OCI-LY7 (cell line): ENCODE measurements around the gene CLPSL1.

ENCODE experiments used
- EZH2phosphoT487 ChIP-seq: fragments of 200-600 bp; sonication (generic); IDR thresholded peaks from 2 replicates; pipeline ENCODE4 v1.6.1; 2018; ENCODE audit warnings: low read depth, borderline replicate concordance, mild to moderate bottlenecking, mixed run types, antibody characterized with exemption, low read length, moderate library complexity, mixed read lengths
- TF ChIP-seq, protein P1 (sequence below): fragments of 200-600 bp; sonication (generic); conservative IDR thresholded peaks from 2 replicates; pipeline ENCODE4 v1.5.1; 2014; ENCODE audit warnings: mild to moderate bottlenecking, antibody characterized with exemption, low read length, moderate library complexity, mixed read lengths

DNA sequence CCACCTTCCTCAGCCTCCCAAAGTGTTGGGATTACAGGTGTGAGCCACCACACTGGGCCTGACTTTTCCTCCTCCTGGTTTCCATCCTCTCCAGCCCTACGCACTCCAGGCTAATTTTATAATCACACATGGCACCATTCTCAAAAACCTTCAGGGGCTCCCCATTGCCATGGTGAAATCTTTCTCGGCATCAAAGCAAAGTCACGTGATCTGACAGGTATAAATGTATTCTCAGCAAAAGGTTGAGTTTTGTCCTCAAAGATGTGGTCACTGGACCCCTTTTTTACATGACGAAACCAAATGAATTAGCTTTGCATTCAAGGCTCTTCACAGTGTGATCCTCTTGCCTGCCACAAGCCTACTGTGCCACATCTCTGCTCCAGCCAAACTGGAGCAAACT lies 28.5 kb upstream of the CLPSL1 start:
- TF ChIP-seq, protein P1, sequence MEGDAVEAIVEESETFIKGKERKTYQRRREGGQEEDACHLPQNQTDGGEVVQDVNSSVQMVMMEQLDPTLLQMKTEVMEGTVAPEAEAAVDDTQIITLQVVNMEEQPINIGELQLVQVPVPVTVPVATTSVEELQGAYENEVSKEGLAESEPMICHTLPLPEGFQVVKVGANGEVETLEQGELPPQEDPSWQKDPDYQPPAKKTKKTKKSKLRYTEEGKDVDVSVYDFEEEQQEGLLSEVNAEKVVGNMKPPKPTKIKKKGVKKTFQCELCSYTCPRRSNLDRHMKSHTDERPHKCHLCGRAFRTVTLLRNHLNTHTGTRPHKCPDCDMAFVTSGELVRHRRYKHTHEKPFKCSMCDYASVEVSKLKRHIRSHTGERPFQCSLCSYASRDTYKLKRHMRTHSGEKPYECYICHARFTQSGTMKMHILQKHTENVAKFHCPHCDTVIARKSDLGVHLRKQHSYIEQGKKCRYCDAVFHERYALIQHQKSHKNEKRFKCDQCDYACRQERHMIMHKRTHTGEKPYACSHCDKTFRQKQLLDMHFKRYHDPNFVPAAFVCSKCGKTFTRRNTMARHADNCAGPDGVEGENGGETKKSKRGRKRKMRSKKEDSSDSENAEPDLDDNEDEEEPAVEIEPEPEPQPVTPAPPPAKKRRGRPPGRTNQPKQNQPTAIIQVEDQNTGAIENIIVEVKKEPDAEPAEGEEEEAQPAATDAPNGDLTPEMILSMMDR, result no peak
- TF ChIP-seq EZH2phosphoT487, result no peak
